Memory B cell (primary cell): ENCODE data around the gene OR2B2.

Experiments used
- ATAC-seq: fragments of 150-1000 bp; cut with Tn5 transposase; 2 replicates; pipeline ENCODE4 v1.10.0; 2021; ENCODE audit warnings: low read depth, mild to moderate bottlenecking, moderate library complexity
- DNase-seq, 2 donors: peaks; one replicate each; pipeline ENCODE4 v3.0.0; 2022; ENCODE audit warnings: low spot score in 2 of 2
- H3K27ac Mint-ChIP-seq: one replicate; pipeline ENCODE4 v1.8.0; 2022; ENCODE audit warnings: mild to moderate bottlenecking, moderate library complexity, mixed read lengths
- H3K27me3 Mint-ChIP-seq: one replicate; pipeline ENCODE4 v1.8.0; 2022; ENCODE audit warnings: mixed read lengths
- H3K36me3 Mint-ChIP-seq: one replicate; pipeline ENCODE4 v1.8.0; 2022; ENCODE audit warnings: mild to moderate bottlenecking, mixed read lengths
- H3K4me1 Mint-ChIP-seq: one replicate; pipeline ENCODE4 v1.8.0; 2022; ENCODE audit warnings: mixed read lengths
- H3K4me3 Mint-ChIP-seq: one replicate; pipeline ENCODE4 v1.8.0; 2022; ENCODE audit warnings: mild to moderate bottlenecking, moderate library complexity, mixed read lengths
- H3K9me3 Mint-ChIP-seq: one replicate; pipeline ENCODE4 v1.8.0; 2022; ENCODE audit warnings: mixed read lengths

The OR2B2 gene

GRCh38 chr6:27889628-27890444, 22.4 kb downstream of the OR2B2 start:
- no peaks in the 10 kb centered on the region for H3K27me3 Mint-ChIP-seq
- H3K9me3 Mint-ChIP-seq = peaks cover 4% of the 10 kb centered on the region
- DNase-seq (no peak), ATAC-seq (no peak)
- peaks cover 20% of the 10 kb centered on the region for H3K4me1 Mint-ChIP-seq
- no peak overlapping the region for H3K27ac Mint-ChIP-seq
- no peaks in the 10 kb centered on the region for H3K36me3 Mint-ChIP-seq
- H3K4me3 Mint-ChIP-seq = peak overlapping the region; percentile 75

GRCh38 chr6:27889275-27889627, 22.9 kb downstream of the OR2B2 start:
- Mint-ChIP-seq H3K27me3 (no peaks in the 10 kb centered on the region), H3K27ac (no peak overlapping the region), H3K4me3 (no peak overlapping the region), H3K4me1 (peaks cover 20% of the 10 kb centered on the region), H3K36me3 (no peaks in the 10 kb centered on the region), H3K9me3 (peaks cover 4% of the 10 kb centered on the region)
- ATAC-seq (no peak), DNase-seq (no peak)

- Mint-ChIP-seq H3K4me3 (no peak overlapping the region), H3K27ac (no peak overlapping the region)
Observed at GRCh38 chr6:27888566-27888965, 23.6 kb downstream of the OR2B2 start.

GRCh38 chr6:27886073-27886472, 26.1 kb downstream of the OR2B2 start:
- no peak overlapping the region for H3K27ac Mint-ChIP-seq
- H3K36me3 Mint-ChIP-seq = no peaks in the 10 kb centered on the region
- no peaks in the 10 kb centered on the region for H3K27me3 Mint-ChIP-seq

More at GRCh38 chr6:27888566-27888965, 23.6 kb downstream of the OR2B2 start:
- Mint-ChIP-seq H3K4me1 (peaks cover 20% of the 10 kb centered on the region), H3K36me3 (no peaks in the 10 kb centered on the region), H3K9me3 (peaks cover 4% of the 10 kb centered on the region), H3K27me3 (no peaks in the 10 kb centered on the region)
- DNase-seq = no peak
- ATAC-seq = no peak

GRCh38 chr6:27883136-27883535, 29.1 kb downstream of the OR2B2 start:
- Mint-ChIP-seq H3K9me3 (no peaks in the 10 kb centered on the region), H3K4me1 (no peaks in the 10 kb centered on the region), H3K27ac (no peak overlapping the region), H3K36me3 (no peaks in the 10 kb centered on the region), H3K27me3 (no peaks in the 10 kb centered on the region), H3K4me3 (no peak overlapping the region)
- DNase-seq (no peak), ATAC-seq (no peak)

More at GRCh38 chr6:27886073-27886472, 26.1 kb downstream of the OR2B2 start:
- H3K4me3 Mint-ChIP-seq = no peak overlapping the region
- DNase-seq = no peak
- no peak for ATAC-seq
- H3K9me3 Mint-ChIP-seq = peaks cover 2% of the 10 kb centered on the region
- H3K4me1 Mint-ChIP-seq = peaks cover 8% of the 10 kb centered on the region

- DNase-seq (no peak), ATAC-seq (no peak)
- Mint-ChIP-seq H3K4me3 (no peak overlapping the region), H3K27ac (no peak overlapping the region), H3K27me3 (no peaks in the 10 kb centered on the region), H3K36me3 (no peaks in the 10 kb centered on the region), H3K4me1 (no peaks in the 10 kb centered on the region), H3K9me3 (no peaks in the 10 kb centered on the region)
Observed at GRCh38 chr6:27882624-27883023, 29.6 kb downstream of the OR2B2 start.

- no peaks in the 10 kb centered on the region for H3K4me1 Mint-ChIP-seq
- ATAC-seq = no peak
- DNase-seq = no peak
- no peaks in the 10 kb centered on the region for H3K27me3 Mint-ChIP-seq
- H3K9me3 Mint-ChIP-seq = no peaks in the 10 kb centered on the region
- H3K27ac Mint-ChIP-seq = no peak overlapping the region
- H3K4me3 Mint-ChIP-seq = no peak overlapping the region
- H3K36me3 Mint-ChIP-seq = no peaks in the 10 kb centered on the region
Observed at GRCh38 chr6:27879837-27880236, 32.4 kb downstream of the OR2B2 start.

GRCh38 chr6:27874016-27874415, 38.2 kb downstream of the OR2B2 start:
- Mint-ChIP-seq H3K4me3 (peak overlapping the region; percentile 80), H3K36me3 (no peaks in the 10 kb centered on the region), H3K27me3 (no peaks in the 10 kb centered on the region), H3K27ac (peak overlapping the region; percentile 97), H3K9me3 (peaks cover 3% of the 10 kb centered on the region), H3K4me1 (peaks cover 15% of the 10 kb centered on the region)
- no peak for ATAC-seq
- no peak for DNase-seq

- no peaks in the 10 kb centered on the region for H3K36me3 Mint-ChIP-seq
- no peaks in the 10 kb centered on the region for H3K27me3 Mint-ChIP-seq
- H3K27ac Mint-ChIP-seq = peak overlapping the region; percentile 97
- H3K4me1 Mint-ChIP-seq = peaks cover 15% of the 10 kb centered on the region
- ATAC-seq (peak; percentile 44), DNase-seq (peak; percentile 43 to 53)
- H3K9me3 Mint-ChIP-seq = peaks cover 3% of the 10 kb centered on the region
- peak overlapping the region; percentile 80 for H3K4me3 Mint-ChIP-seq
Observed at GRCh38 chr6:27873021-27873940, 38.9 kb downstream of the OR2B2 start.

GRCh38 chr6:27872642-27873020, 39.6 kb downstream of the OR2B2 start:
- ATAC-seq = peak; percentile 23
- peak overlapping the region; percentile 97 for H3K27ac Mint-ChIP-seq
- H3K4me1 Mint-ChIP-seq = peaks cover 15% of the 10 kb centered on the region
- peaks cover 3% of the 10 kb centered on the region for H3K9me3 Mint-ChIP-seq
- H3K4me3 Mint-ChIP-seq = peak overlapping the region; percentile 80
- H3K36me3 Mint-ChIP-seq = no peaks in the 10 kb centered on the region
- H3K27me3 Mint-ChIP-seq = no peaks in the 10 kb centered on the region
- DNase-seq = no peak

- Mint-ChIP-seq H3K27me3 (no peaks in the 10 kb centered on the region), H3K27ac (peak overlapping the region; percentile 97), H3K36me3 (no peaks in the 10 kb centered on the region), H3K4me1 (peaks cover 16% of the 10 kb centered on the region), H3K4me3 (peak overlapping the region; percentile 80), H3K9me3 (peaks cover 3% of the 10 kb centered on the region)
- DNase-seq = peak; percentile 73 to 85
- peak; percentile 75 for ATAC-seq
Observed at GRCh38 chr6:27871924-27872638, 40.1 kb downstream of the OR2B2 start.

- H3K36me3 Mint-ChIP-seq = no peaks in the 10 kb centered on the region
- H3K27me3 Mint-ChIP-seq = no peaks in the 10 kb centered on the region
- no peak overlapping the region for H3K27ac Mint-ChIP-seq
- ATAC-seq = no peak
- no peak for DNase-seq
- no peak overlapping the region for H3K4me3 Mint-ChIP-seq
- peaks cover 20% of the 10 kb centered on the region for H3K4me1 Mint-ChIP-seq
- peaks cover 3% of the 10 kb centered on the region for H3K9me3 Mint-ChIP-seq
Observed at GRCh38 chr6:27870291-27870870, 41.8 kb downstream of the OR2B2 start.

GRCh38 chr6:27868311-27868710, 43.9 kb downstream of the OR2B2 start:
- no peak for ATAC-seq
- Mint-ChIP-seq H3K36me3 (no peaks in the 10 kb centered on the region), H3K27ac (no peak overlapping the region), H3K4me3 (no peak overlapping the region), H3K4me1 (peaks cover 21% of the 10 kb centered on the region), H3K27me3 (no peaks in the 10 kb centered on the region), H3K9me3 (peaks cover 4% of the 10 kb centered on the region)
- DNase-seq = no peak
